ENCODE measurements around the gene CNEP1R1.

The CNEP1R1 gene

GRCh38 chr16:50058091-50058771 is 33.2 kb downstream of the CNEP1R1 start:
- no peak overlapping the region for H3K27ac ChIP-seq
- DNase-seq (ENCODE audit: low read depth, low spot score) = no peak

GRCh38 chr16:50059111-50059510 is 34.1 kb downstream of the CNEP1R1 start:
- no peak overlapping the region for H3K27ac ChIP-seq
- no peak for DNase-seq (ENCODE audit: low read depth, low spot score)

GRCh38 chr16:50059669-50060068 is 34.6 kb downstream of the CNEP1R1 start:
- H3K27ac ChIP-seq = no peak overlapping the region
- no peak for DNase-seq (ENCODE audit: low read depth, low spot score)

- DNase-seq (ENCODE audit: low read depth, low spot score) = no peak
- H3K27ac ChIP-seq = no peak overlapping the region
Measured at GRCh38 chr16:50061326-50061725, 36.3 kb downstream of the CNEP1R1 start.

GRCh38 chr16:50065241-50065623 is 40.2 kb downstream of the CNEP1R1 start:
- no peak overlapping the region for H3K27ac ChIP-seq
- DNase-seq (ENCODE audit: low read depth, low spot score) = no peak

GRCh38 chr16:50065624-50066481 is 40.8 kb downstream of the CNEP1R1 start, which contains the start of gene HEATR3:
Gene HEATR3 (plus strand): TSS chr16:50065970. CDS start chr16:50066132, 162 bp downstream.
- H3K27ac ChIP-seq = peak within 1 kb of the TSS; percentile 84
- DNase-seq (ENCODE audit: low read depth, low spot score) = peak; percentile 45

GRCh38 chr16:50066482-50067289 is 41.7 kb downstream of the CNEP1R1 start:
- peak overlapping the region; percentile 84 for H3K27ac ChIP-seq
- DNase-seq (ENCODE audit: low read depth, low spot score) = no peak

- no peak for DNase-seq (ENCODE audit: low read depth, low spot score)
- no peak overlapping the region for H3K27ac ChIP-seq
Measured at GRCh38 chr16:50067290-50067853, 42.3 kb downstream of the CNEP1R1 start.

- H3K27ac ChIP-seq = no peak overlapping the region
- DNase-seq (ENCODE audit: low read depth, low spot score) = no peak
Measured at GRCh38 chr16:50068550-50068949, 43.5 kb downstream of the CNEP1R1 start.

GRCh38 chr16:50069060-50069459 is 44.0 kb downstream of the CNEP1R1 start:
- no peak for DNase-seq (ENCODE audit: low read depth, low spot score)

GRCh38 chr16:50071075-50071671 is 46.1 kb downstream of the CNEP1R1 start:
- DNase-seq (ENCODE audit: low read depth, low spot score) = no peak
- no peak overlapping the region for H3K27ac ChIP-seq

More at GRCh38 chr16:50069060-50069459, 44.0 kb downstream of the CNEP1R1 start:
- no peak overlapping the region for H3K27ac ChIP-seq

GRCh38 chr16:50072730-50073129 is 47.7 kb downstream of the CNEP1R1 start:
- DNase-seq (ENCODE audit: low read depth, low spot score) = no peak
- no peak overlapping the region for H3K27ac ChIP-seq

GRCh38 chr16:50079397-50080140 is 54.5 kb downstream of the CNEP1R1 start:
- DNase-seq (ENCODE audit: low read depth, low spot score) = no peak
- H3K27ac ChIP-seq = no peak overlapping the region

GRCh38 chr16:50081428-50082018 is 56.5 kb downstream of the CNEP1R1 start:
- H3K27ac ChIP-seq = no peak overlapping the region
- DNase-seq (ENCODE audit: low read depth, low spot score) = no peak

GRCh38 chr16:50083996-50084395 is 59.0 kb downstream of the CNEP1R1 start:
- no peak overlapping the region for H3K27ac ChIP-seq
- no peak for DNase-seq (ENCODE audit: low read depth, low spot score)

GRCh38 chr16:50086176-50086575 is 61.2 kb downstream of the CNEP1R1 start:
- no peak overlapping the region for H3K27ac ChIP-seq
- DNase-seq (ENCODE audit: low read depth, low spot score) = no peak

Measured in epithelial cell of prostate (primary cell).